HG03159 (cell line): ENCODE results near the gene PRPF38A.

Experiments used
- ATAC-seq: cut with Tn5 transposase; IDR thresholded peaks from one replicate; pipeline ENCODE4 v1.9.1; 2021; ENCODE audit warnings: mild to moderate bottlenecking, moderate library complexity; ENCODE audit not compliant: unreplicated experiment

Gene PRPF38A

GRCh38 chr1:52393174-52393573 lies 11.2 kb upstream of the PRPF38A start:
- ATAC-seq = no peak

- ATAC-seq = no peak
Observed at GRCh38 chr1:52399629-52400028, 4.8 kb upstream of the PRPF38A start.

DNA sequence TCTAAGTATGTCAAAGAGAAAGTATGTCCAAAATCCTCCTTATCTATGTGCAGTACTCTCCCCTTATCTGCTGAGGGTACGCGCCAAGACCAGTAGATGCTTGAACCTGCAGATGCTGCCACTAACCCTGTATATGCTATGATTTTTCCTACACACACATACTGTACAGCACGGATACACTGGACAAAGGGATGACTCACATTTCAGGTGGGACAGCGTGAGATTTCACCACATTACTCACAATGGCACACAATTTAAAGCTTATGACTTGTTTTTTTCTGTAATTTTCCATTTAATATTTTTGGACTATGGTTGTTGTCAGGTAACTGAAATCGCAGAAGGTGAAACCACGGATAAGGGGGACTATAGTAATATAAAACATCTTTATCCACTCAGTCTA lies 4.3 kb upstream of the PRPF38A start:
- no peak for ATAC-seq

GRCh38 chr1:52402860-52403240 lies 1.6 kb upstream of the PRPF38A start:
- no peak for ATAC-seq

DNA sequence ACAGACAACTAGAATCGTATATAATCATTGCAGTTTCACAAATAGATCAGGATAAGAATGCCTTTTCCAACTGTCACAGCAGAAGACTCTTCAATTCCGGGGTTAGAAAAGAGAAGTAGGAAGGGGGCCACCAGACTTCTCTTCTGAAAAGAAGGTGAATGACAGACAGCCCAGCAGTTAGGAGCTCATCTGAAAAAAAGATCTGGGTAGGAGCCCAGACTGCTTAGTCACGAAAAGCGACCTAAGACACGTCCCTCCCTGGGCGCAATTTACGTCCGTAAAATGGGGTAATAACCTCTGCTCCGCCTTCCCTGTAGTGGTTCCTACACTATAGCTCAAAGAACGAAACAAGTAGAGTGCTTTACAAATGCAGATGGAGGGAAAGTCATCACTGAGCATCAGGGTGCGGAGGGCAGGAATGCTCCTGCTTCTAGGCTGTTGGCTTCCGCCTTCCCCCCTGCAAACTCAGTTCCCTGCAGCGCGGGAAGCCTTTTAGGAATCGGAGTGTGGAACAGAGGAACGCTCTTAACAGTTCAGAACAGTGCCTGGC lies 761 bp upstream of the PRPF38A start:
- ATAC-seq = peak; percentile 42

DNA sequence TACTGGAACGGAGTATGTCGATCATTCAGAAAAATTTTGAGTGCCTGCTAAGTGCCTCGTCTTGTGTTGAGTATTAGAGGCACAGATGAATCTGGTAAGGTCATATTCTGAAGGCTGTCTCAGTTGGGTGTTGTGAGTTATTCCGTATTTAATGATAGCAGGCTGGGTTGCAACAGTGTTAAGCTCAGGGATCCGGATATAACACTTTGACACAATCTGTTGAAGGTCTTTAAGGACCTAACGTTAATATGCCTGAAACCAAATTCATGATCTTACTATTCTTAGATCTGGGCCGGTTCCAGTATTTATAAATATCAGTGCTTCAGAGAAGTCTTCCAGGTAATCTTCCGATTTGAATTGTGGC lies 555 bp downstream of the PRPF38A start:
- no peak for ATAC-seq

GRCh38 chr1:52413410-52413989 lies 9.1 kb downstream of the PRPF38A start:
- ATAC-seq = no peak

- ATAC-seq = no peak
Observed at GRCh38 chr1:52414942-52415341, 10.5 kb downstream of the PRPF38A start.

GRCh38 chr1:52416811-52417210 lies 12.4 kb downstream of the PRPF38A start:
- no peak for ATAC-seq

DNA sequence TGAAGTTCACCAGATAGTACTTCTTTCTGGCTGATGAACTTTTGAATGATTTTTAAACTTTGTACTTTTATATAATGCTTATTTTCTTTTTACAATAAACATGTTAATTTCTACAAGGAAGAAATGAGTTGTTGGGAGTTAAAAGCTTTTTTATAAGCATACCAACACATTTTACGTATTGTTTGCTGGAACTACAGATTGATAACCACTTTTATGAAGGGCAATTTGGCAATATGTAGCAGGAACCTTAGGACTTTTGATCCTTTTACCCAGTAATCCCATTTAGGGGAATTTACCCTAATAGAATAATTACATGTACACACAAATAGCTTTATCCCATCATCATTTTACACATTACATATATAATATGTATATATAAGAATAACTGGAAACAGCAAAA lies 16.3 kb downstream of the PRPF38A start:
- ATAC-seq = no peak

DNA sequence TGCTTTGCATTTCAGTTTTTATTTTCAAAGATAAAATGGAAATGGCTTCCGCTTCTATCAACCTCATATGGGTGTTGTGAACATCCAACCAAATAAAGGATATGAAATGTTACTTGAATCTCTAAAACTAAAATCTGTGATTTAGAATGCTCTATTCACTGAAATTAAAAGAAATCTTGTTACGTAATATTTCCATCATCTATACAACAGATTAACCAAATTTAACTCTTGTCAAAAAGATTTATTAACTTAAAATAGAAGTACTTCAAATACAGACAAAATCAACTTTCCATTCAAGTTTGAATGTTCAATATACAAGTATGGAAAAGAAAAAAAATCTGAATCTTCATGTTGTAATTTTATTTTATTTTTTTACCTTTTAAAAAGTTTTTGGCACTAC lies 18.7 kb downstream of the PRPF38A start:
- no peak for ATAC-seq

- no peak for ATAC-seq
Observed at GRCh38 chr1:52423771-52424170, 19.4 kb downstream of the PRPF38A start.

DNA sequence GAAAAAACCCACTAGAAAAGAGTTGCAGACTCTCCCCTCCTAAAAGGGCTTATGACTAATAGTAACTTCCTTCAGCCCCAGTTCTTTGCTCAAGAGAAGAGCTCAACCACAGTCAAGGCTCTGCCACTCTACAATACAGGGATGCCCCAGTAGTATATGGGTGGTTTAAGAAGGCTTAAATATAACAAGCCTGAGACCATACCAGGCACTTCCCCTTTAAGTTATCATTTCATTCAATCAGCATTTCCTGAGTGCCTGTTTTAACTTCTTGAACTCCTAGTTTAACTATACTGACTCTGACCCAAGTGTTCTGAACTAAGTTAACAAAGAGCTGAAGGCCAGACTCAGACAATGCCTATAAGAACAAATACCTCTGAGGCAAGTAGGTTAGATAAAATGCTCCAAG lies 19.8 kb downstream of the PRPF38A start:
- ATAC-seq = no peak

DNA sequence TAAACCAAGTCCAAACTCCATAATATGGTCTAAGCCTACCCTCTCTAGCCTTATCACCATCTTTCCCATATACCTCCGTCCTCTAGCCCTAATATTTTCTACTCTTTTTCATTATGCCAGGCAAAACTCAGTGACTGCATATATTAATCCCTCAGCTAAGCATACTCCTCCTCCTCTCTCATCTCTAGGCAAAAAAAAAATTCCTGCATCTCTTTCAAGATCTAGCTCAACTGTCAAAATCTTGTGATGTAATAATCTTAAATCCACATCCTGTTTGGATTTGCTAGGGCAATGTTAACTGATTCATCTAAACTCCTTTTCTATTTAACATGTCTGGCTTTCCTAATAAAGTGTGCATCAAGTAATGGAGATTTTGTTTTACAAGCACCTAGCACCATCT lies 20.4 kb downstream of the PRPF38A start:
- ATAC-seq = no peak

- ATAC-seq = no peak
Observed at GRCh38 chr1:52426371-52426770, 22.0 kb downstream of the PRPF38A start.

DNA sequence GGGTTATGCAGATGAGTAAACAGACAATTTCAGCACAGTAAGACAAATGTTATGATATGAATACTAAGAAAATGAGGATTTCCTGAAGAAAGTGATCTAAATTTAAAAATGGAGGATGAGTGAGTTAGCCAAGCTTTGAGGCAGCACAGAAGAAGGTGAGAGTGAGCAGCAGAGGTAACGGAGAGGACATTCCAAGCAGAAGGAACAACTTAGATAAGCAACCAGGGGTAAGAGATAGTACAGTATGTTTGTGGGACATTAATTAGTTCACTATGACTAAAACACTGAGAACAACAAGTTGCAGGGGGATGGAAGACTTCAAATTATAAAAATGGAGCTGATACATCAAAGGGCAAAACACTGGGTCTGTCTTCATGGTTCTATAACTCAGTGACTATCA lies 22.8 kb downstream of the PRPF38A start:
- ATAC-seq = no peak

- ATAC-seq = no peak
Observed at GRCh38 chr1:52432807-52433206, 28.4 kb downstream of the PRPF38A start.

DNA sequence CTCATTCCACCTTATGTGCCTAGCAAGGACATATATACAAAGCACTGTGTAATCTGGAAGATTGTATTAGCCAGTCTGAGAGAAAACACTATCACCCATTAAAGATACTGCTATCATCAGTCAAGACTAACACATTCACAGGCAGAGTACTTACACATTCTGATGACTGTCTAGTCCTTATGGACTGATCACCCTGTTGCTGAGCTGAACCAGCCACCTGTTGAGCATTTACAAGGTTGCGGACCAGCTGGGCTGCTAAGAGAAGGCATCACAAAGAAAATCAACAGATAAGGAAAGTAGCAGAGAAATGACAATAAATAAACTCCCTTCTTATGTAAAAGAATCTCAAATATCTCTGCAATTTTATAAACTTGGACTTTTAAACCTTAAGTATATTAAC lies 30.8 kb downstream of the PRPF38A start:
- ATAC-seq = no peak

DNA sequence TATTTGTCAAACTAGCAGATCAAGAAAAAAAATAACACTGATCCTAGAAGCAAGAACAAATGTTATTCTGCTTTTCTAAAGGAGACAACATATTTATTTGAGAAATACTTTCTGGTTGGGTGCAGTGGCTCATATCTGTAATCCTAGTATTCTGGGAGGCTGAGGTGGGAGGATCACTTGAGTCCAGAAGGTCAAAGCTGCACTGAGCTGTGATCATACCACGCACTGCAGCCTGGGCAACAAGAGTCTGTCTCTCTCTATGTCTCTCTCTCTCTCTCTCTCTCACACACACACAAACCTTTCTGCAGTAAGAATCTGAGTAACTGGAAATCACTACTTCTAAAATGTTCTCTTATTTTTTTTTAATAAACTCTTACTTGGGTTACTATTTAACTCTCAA lies 31.2 kb downstream of the PRPF38A start:
- ATAC-seq = no peak

DNA sequence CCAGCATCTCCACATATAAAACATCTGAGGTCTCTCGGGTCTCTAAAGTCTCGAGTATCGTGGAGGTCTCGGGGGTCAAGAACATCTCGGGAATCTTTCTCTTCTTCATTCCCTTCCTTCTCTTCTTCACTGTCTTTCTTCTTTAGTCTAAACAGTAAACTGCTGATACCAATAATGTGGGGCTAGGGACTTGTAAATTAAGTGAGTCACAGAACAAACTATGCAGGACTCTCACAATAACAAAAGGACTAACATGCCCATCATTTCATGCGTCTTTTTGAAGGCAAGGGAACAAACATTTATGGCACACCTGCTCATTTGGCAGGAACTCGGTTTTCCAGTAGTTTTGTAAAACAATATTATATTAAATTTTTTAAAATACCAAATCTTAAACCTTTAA lies 32.4 kb downstream of the PRPF38A start:
- ATAC-seq = no peak

GRCh38 chr1:52439976-52440375 lies 35.6 kb downstream of the PRPF38A start:
- no peak for ATAC-seq

GRCh38 chr1:52444463-52444862 lies 40.1 kb downstream of the PRPF38A start:
- ATAC-seq = no peak

DNA sequence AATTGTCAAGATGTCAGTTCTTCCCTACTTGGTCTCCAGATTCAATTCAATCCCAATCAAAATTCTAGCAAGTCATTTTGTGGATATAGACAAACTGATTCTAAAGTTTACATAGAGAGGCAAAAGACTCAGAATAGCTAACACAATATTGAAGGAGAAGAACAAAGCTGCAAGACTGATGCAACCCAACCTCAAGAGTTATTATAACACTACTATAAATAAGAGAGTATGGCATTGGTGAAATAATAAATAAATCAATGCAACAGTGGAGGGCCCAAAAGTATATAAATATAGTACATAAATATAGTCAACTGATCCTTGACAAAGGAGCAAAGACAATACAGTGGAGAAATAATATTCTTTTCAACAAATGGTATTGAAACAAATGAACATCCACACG lies 49.7 kb downstream of the PRPF38A start:
- ATAC-seq = no peak
